Fibroblast of skin of abdomen (primary cell): Measurements from ENCODE around the gene DEFB131A.
"Not testable (repeated sequence)": the region's sequence is repeated elsewhere in the genome, so short reads cannot be mapped to it uniquely, and the experiment has no call there.

ENCODE experiments used
- DNase-seq: peaks from one replicate; pipeline ENCODE4 v3.0.0-alpha.2; 2013

Gene DEFB131A

GRCh38 chr4:9495443-9495842, 51.2 kb downstream of the DEFB131A start:
- peak; percentile 4 for DNase-seq

GRCh38 chr4:9497575-9498467, 53.6 kb downstream of the DEFB131A start:
- not testable (repeated sequence) for DNase-seq

- DNase-seq = not testable (repeated sequence)
These were observed 54.3 kb downstream of the DEFB131A start for GRCh38 chr4:9498468-9499040.

- not testable (repeated sequence) for DNase-seq
These were observed 55.8 kb downstream of the DEFB131A start for GRCh38 chr4:9499974-9500487.
